Measurements from ENCODE around the gene NEURL3.
"Not testable (repeated sequence)": the region's sequence is repeated elsewhere in the genome, so short reads cannot be mapped to it uniquely, and the experiment has no call there.

The NEURL3 gene

GRCh38 chr2:96477458-96477857 is 27.7 kb downstream of the NEURL3 start:
- DNase-seq = no peak

DNA sequence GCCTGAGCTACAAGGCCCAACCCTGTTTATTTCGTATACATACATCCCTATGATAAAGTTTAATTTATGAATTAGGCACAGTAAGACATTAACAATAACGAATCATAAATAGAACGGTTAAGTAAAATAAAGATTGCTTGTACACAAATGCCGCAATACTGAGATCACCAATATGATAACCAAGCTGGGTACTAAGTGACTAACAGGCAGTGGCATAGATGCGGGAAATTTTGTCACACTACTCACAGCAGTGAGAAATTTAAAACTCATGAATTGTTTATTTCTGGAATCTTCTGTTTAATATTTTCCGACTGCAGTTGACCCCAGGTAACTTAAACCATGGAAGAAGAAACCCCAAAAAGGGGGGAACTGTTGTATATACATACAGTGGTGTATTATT is 33.4 kb downstream of the NEURL3 start:
- no peak for DNase-seq

GRCh38 chr2:96470636-96471035 is 34.5 kb downstream of the NEURL3 start:
- DNase-seq = peak; percentile 63

- no peak for DNase-seq
These were observed 35.0 kb downstream of the NEURL3 start for GRCh38 chr2:96470109-96470508.

- DNase-seq = no peak
These were observed 36.3 kb downstream of the NEURL3 start for GRCh38 chr2:96468904-96469303.

- DNase-seq = no peak
These were observed 40.5 kb downstream of the NEURL3 start for GRCh38 chr2:96464651-96465050.

DNA sequence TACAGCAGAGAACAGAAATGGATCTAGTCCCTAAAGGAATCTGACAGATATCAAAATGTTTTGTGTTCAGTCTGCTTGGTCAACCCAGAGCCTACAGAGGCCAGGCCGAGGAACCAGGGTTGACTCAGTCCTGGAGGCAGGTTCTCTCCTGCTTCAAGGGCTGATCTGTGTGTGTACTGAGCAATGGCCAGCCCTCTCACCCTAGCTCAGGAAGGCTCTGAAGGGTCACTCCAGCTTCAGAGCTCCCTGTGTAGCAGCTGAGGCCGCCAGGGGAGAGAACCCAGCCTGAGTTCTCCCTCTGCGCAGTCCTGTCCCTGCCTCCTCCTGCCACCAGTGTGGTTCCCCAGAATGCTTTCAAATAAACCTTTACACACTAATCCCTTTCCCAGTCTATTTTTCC is 41.1 kb downstream of the NEURL3 start:
- DNase-seq = no peak

GRCh38 chr2:96463119-96463518 is 42.0 kb downstream of the NEURL3 start:
- DNase-seq = no peak

DNA sequence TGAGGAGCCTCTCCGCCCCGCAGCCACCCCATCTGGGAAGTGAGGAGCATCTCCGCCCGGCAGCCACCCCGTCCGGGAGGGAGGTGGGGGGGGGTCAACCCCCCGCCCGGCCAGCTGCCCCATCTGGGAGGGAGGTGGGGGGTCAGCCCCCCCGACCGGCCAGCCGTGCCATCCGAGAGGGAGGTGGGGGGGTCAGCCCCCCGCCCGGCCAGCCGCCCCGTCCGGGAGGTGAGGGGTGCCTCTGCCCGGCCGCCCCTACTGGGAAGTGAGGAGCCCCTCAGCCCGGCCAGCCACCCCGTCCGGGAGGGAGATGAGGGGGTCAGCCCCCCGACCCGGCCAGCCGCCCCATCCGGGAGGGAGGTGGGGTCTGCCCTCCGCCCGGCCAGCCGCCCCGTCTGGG is 43.5 kb downstream of the NEURL3 start:
- DNase-seq = not testable (repeated sequence)

DNA sequence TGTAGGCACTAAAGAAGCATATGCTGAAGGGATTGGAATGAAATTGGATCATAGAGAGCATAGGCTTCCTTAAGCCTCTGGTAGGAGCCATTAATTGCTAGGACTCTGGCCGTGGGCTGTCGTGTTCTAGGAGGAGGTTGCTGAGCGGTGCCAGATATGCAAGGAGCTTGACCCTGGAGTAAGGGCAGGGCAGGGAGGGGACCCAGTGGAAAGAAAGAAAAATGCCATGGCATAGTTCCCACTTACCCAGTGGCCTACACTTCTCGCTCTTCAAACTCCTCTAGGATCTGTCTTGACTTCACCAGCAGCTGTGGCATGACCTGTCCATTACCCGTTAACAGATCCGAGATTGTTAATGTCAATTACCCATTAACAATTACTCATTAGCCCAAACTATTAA is 53.1 kb downstream of the NEURL3 start:
- DNase-seq = no peak

- no peak for DNase-seq
These were observed 55.5 kb downstream of the NEURL3 start for GRCh38 chr2:96449637-96450036.

GRCh38 chr2:96449174-96449573 is 56.0 kb downstream of the NEURL3 start:
- no peak for DNase-seq

DNA sequence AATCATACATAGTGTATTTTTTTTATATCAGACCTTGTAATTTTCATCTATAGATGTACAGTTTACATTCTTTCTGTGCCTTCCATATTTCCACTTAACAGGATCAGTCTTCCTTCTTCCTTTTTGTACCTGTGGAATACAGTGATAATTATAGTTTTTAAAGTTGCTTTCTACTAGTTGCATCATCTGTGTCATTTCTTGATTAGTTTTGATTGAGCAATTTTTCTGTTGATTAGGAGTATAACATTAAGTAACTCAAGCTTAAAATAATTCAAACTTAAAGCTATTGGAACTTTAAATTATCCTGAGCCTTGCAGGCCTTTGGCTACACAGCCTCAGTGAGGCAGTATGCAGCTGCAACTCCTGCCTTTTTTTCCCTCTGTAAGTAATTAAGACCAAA is 57.4 kb downstream of the NEURL3 start:
- DNase-seq = no peak
